GM21528 (cell line): Measurements from ENCODE around the gene SPACA7.

Source experiments
- ATAC-seq: cut with Tn5 transposase; IDR thresholded peaks from one replicate; pipeline ENCODE4 v1.9.1; 2021; ENCODE audit warnings: mild to moderate bottlenecking, moderate library complexity; ENCODE audit not compliant: unreplicated experiment, low FRiP score

SPACA7 gene

GRCh38 chr13:112462408-112462807 lies 86.3 kb downstream of the SPACA7 start:
- no peak for ATAC-seq

GRCh38 chr13:112464720-112465119 lies 88.6 kb downstream of the SPACA7 start:
- no peak for ATAC-seq

GRCh38 chr13:112465251-112466131 lies 89.3 kb downstream of the SPACA7 start:
- no peak for ATAC-seq

- no peak for ATAC-seq
These were observed 90.2 kb downstream of the SPACA7 start for GRCh38 chr13:112466132-112467058.

- no peak for ATAC-seq
These were observed 91.1 kb downstream of the SPACA7 start for GRCh38 chr13:112467236-112467635.

GRCh38 chr13:112468069-112468468 lies 91.9 kb downstream of the SPACA7 start:
- no peak for ATAC-seq

GRCh38 chr13:112469071-112469745 lies 93.1 kb downstream of the SPACA7 start:
- no peak for ATAC-seq

- ATAC-seq = no peak
These were observed 97.7 kb downstream of the SPACA7 start for GRCh38 chr13:112473818-112474217.

- no peak for ATAC-seq
These were observed 98.7 kb downstream of the SPACA7 start for GRCh38 chr13:112474869-112475268.

- no peak for ATAC-seq
These were observed 99.7 kb downstream of the SPACA7 start for GRCh38 chr13:112475889-112476288.

- no peak for ATAC-seq
These were observed 101.0 kb downstream of the SPACA7 start for GRCh38 chr13:112477070-112477619.

GRCh38 chr13:112479389-112479788 lies 103.2 kb downstream of the SPACA7 start:
- ATAC-seq = no peak

GRCh38 chr13:112481458-112481857 lies 105.3 kb downstream of the SPACA7 start:
- no peak for ATAC-seq

- ATAC-seq = no peak
These were observed 107.1 kb downstream of the SPACA7 start for GRCh38 chr13:112483299-112483698.
